HFFc6 (cell line): Measurements from ENCODE around the gene LIPE. TPM values are rescaled to one million over a fixed set of nuclear protein-coding genes. Genes with fewer than 3 reads are reported as not detected.
"Not testable (repeated sequence)": the region's sequence is repeated elsewhere in the genome, so short reads cannot be mapped to it uniquely, and the experiment has no call there.

Experiments
- DNase-seq: peaks from one replicate; pipeline ENCODE4 v3.0.0-alpha.2; 2018
- H3K27ac Mint-ChIP-seq: 2 replicates; pipeline ENCODE4 v1.8.0; 2020; ENCODE audit warnings: mild to moderate bottlenecking, mixed read lengths
- H3K27me3 Mint-ChIP-seq: 2 replicates; pipeline ENCODE4 v1.8.0; 2021; ENCODE audit warnings: mild to moderate bottlenecking, moderate library complexity, mixed read lengths; ENCODE audit not compliant: insufficient read depth
- H3K36me3 Mint-ChIP-seq: 2 replicates; pipeline ENCODE4 v1.8.0; 2021; ENCODE audit warnings: low read depth, mixed read lengths
- H3K4me1 Mint-ChIP-seq: 2 replicates; pipeline ENCODE4 v1.8.0; 2020; ENCODE audit warnings: low read depth, mixed read lengths
- H3K4me3 Mint-ChIP-seq: 2 replicates; pipeline ENCODE4 v1.8.0; 2020; ENCODE audit warnings: mild to moderate bottlenecking, moderate library complexity, mixed read lengths
- H3K9me3 Mint-ChIP-seq: 2 replicates; pipeline ENCODE4 v1.8.0; 2020; ENCODE audit warnings: mild to moderate bottlenecking, mixed read lengths
- CTCF ChIP-seq: fragments of 200-600 bp; sonication (generic); IDR thresholded peaks from 2 replicates; pipeline ENCODE4 v1.5.0; 2021; ENCODE audit warnings: antibody characterized with exemption, mild to moderate bottlenecking
- total RNA-seq, 6 experiments: library from RNA; stranded (reverse); fragmentation: NEBNext Ultra II Directional; extraction: Animal tissue kit (Norgen Biotek cat#: 25700); gene quantifications; 2 replicates in 1 of 6; 3 replicates in 5 of 6; pipeline ENCODE4 v1.2.3, GENCODE V29; 2021

Gene LIPE
- total RNA-seq, 6 experiments from 2014 or later = 4.7 to 9.2 (median 7.1) TPM

- TF ChIP-seq CTCF = no peak
- Mint-ChIP-seq H3K27me3 (peaks cover 11% of the 10 kb centered on the region), H3K27ac (no peak overlapping the region), H3K4me1 (peaks cover 33% of the 10 kb centered on the region), H3K9me3 (no peaks in the 10 kb centered on the region), H3K36me3 (no peaks in the 10 kb centered on the region), H3K4me3 (no peak overlapping the region)
- no peak for DNase-seq
These were observed 38.7 kb upstream of the LIPE start for GRCh38 chr19:42465827-42466280.

GRCh38 chr19:42461700-42462324 lies 34.6 kb upstream of the LIPE start:
- Mint-ChIP-seq H3K27me3 (peaks cover 7% of the 10 kb centered on the region), H3K4me3 (no peak overlapping the region), H3K27ac (no peak overlapping the region), H3K9me3 (no peaks in the 10 kb centered on the region), H3K36me3 (no peaks in the 10 kb centered on the region), H3K4me1 (peaks cover 9% of the 10 kb centered on the region)
- TF ChIP-seq CTCF = no peak
- DNase-seq = no peak

- not testable (repeated sequence) for H3K4me1 Mint-ChIP-seq, H3K36me3 Mint-ChIP-seq, H3K9me3 Mint-ChIP-seq, H3K4me3 Mint-ChIP-seq, H3K27ac Mint-ChIP-seq, H3K27me3 Mint-ChIP-seq, DNase-seq
These were observed 34.0 kb upstream of the LIPE start for GRCh38 chr19:42461231-42461630.

- H3K27me3 Mint-ChIP-seq = peaks cover 3% of the 10 kb centered on the region
- no peak overlapping the region for H3K4me3 Mint-ChIP-seq
- no peaks in the 10 kb centered on the region for H3K9me3 Mint-ChIP-seq
- TF ChIP-seq CTCF = no peak
- no peak for DNase-seq
- peaks cover 8% of the 10 kb centered on the region for H3K4me1 Mint-ChIP-seq
- H3K27ac Mint-ChIP-seq = no peak overlapping the region
- H3K36me3 Mint-ChIP-seq = no peaks in the 10 kb centered on the region
These were observed 32.7 kb upstream of the LIPE start for GRCh38 chr19:42459926-42460325.

GRCh38 chr19:42455621-42456081 lies 28.5 kb upstream of the LIPE start:
- no peak for DNase-seq
- no peak for TF ChIP-seq CTCF
- Mint-ChIP-seq H3K9me3 (no peaks in the 10 kb centered on the region), H3K27ac (no peak overlapping the region), H3K36me3 (no peaks in the 10 kb centered on the region), H3K4me3 (no peak overlapping the region), H3K4me1 (peaks cover 8% of the 10 kb centered on the region), H3K27me3 (peaks cover 5% of the 10 kb centered on the region)

GRCh38 chr19:42455086-42455485 lies 27.9 kb upstream of the LIPE start:
- Mint-ChIP-seq H3K4me1 (peaks cover 8% of the 10 kb centered on the region), H3K27ac (no peak overlapping the region), H3K27me3 (peaks cover 5% of the 10 kb centered on the region)

More at GRCh38 chr19:42455086-42455485, 27.9 kb upstream of the LIPE start:
- no peak for DNase-seq
- no peak for TF ChIP-seq CTCF
- Mint-ChIP-seq H3K4me3 (no peak overlapping the region), H3K36me3 (no peaks in the 10 kb centered on the region), H3K9me3 (no peaks in the 10 kb centered on the region)
